Nephron progenitor cell (in vitro differentiated cells): ENCODE results near the gene LRRC32.
"Not testable (repeated sequence)": the region's sequence is repeated elsewhere in the genome, so short reads cannot be mapped to it uniquely, and the experiment has no call there.

ENCODE experiments used
- DNase-seq: peaks from one replicate; pipeline ENCODE4 v3.0.0; 2021
- H3K27ac Mint-ChIP-seq: 2 replicates; pipeline ENCODE4 v1.8.0; 2021; ENCODE audit warnings: mild to moderate bottlenecking, moderate library complexity, mixed read lengths
- H3K27me3 Mint-ChIP-seq: 2 replicates; pipeline ENCODE4 v1.8.0; 2021; ENCODE audit warnings: mild to moderate bottlenecking, low read depth, mixed read lengths; ENCODE audit not compliant: poor library complexity
- H3K36me3 Mint-ChIP-seq: 2 replicates; pipeline ENCODE4 v1.8.0; 2021; ENCODE audit warnings: low read depth, mixed read lengths
- H3K4me1 Mint-ChIP-seq: 2 replicates; pipeline ENCODE4 v1.8.0; 2021; ENCODE audit warnings: mixed read lengths
- H3K4me3 Mint-ChIP-seq: 2 replicates; pipeline ENCODE4 v1.8.0; 2021; ENCODE audit warnings: mild to moderate bottlenecking, moderate library complexity, mixed read lengths
- H3K9me3 Mint-ChIP-seq: 2 replicates; pipeline ENCODE4 v1.8.0; 2021; ENCODE audit warnings: mild to moderate bottlenecking, moderate library complexity, mixed read lengths
- CTCF ChIP-seq: fragments of 200-600 bp; sonication (generic); IDR thresholded peaks from 2 replicates; pipeline ENCODE4 v1.5.0; 2021; ENCODE audit warnings: antibody characterized with exemption

The LRRC32 gene

GRCh38 chr11:76623171-76623883 lies 47.2 kb downstream of the LRRC32 start:
- TF ChIP-seq CTCF: no peak
- Mint-ChIP-seq H3K4me1 (peaks cover 18% of the 10 kb centered on the region), H3K4me3 (no peak overlapping the region), H3K9me3 (peaks cover 12% of the 10 kb centered on the region), H3K27me3 (peaks cover 15% of the 10 kb centered on the region), H3K36me3 (no peaks in the 10 kb centered on the region), H3K27ac (no peak overlapping the region)
- no peak for DNase-seq

GRCh38 chr11:76622493-76623094 lies 48.0 kb downstream of the LRRC32 start:
- Mint-ChIP-seq H3K36me3 (no peaks in the 10 kb centered on the region), H3K27ac (no peak overlapping the region), H3K4me3 (no peak overlapping the region), H3K4me1 (peaks cover 18% of the 10 kb centered on the region), H3K27me3 (peaks cover 15% of the 10 kb centered on the region), H3K9me3 (peaks cover 19% of the 10 kb centered on the region)
- no peak for DNase-seq
- TF ChIP-seq CTCF: no peak

GRCh38 chr11:76621868-76622267 lies 48.7 kb downstream of the LRRC32 start:
- Mint-ChIP-seq H3K4me1 (peaks cover 18% of the 10 kb centered on the region), H3K9me3 (peaks cover 23% of the 10 kb centered on the region), H3K27ac (no peak overlapping the region), H3K4me3 (no peak overlapping the region), H3K27me3 (peaks cover 14% of the 10 kb centered on the region), H3K36me3 (no peaks in the 10 kb centered on the region)
- TF ChIP-seq CTCF: no peak
- no peak for DNase-seq

DNA sequence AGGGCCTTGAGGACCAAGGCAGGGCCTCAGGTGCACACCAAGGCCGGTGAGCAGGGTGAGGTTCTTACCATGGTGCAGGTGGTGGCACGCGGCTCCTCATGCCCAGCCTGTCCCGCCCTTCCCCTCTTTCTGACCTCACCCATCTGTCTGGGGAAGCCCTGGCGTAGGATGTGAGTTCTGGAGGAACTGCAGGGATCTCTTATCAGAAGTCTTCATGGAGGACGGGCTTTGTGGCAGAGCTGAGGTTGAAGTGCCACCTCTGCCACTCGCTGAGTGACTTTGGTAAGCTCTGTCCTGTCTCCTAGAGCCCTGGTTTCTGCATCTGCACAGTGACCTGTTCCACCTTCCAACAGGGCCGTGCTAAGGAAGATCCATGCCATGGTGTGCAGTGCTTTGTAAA lies 49.1 kb downstream of the LRRC32 start:
- TF ChIP-seq CTCF: no peak

GRCh38 chr11:76620489-76620888 lies 50.1 kb downstream of the LRRC32 start:
- H3K4me1 Mint-ChIP-seq: peaks cover 31% of the 10 kb centered on the region
- H3K9me3 Mint-ChIP-seq: peaks cover 20% of the 10 kb centered on the region
- no peak for TF ChIP-seq CTCF
- H3K36me3 Mint-ChIP-seq: no peaks in the 10 kb centered on the region
- DNase-seq: no peak
- peaks cover 12% of the 10 kb centered on the region for H3K27me3 Mint-ChIP-seq
- no peak overlapping the region for H3K4me3 Mint-ChIP-seq
- H3K27ac Mint-ChIP-seq: no peak overlapping the region

More for the DNA sequence above, 49.1 kb downstream of the LRRC32 start:
- no peaks in the 10 kb centered on the region for H3K36me3 Mint-ChIP-seq
- no peak overlapping the region for H3K4me3 Mint-ChIP-seq
- H3K4me1 Mint-ChIP-seq: peaks cover 21% of the 10 kb centered on the region
- peaks cover 23% of the 10 kb centered on the region for H3K9me3 Mint-ChIP-seq
- no peak for DNase-seq
- no peak overlapping the region for H3K27ac Mint-ChIP-seq
- peaks cover 12% of the 10 kb centered on the region for H3K27me3 Mint-ChIP-seq

DNA sequence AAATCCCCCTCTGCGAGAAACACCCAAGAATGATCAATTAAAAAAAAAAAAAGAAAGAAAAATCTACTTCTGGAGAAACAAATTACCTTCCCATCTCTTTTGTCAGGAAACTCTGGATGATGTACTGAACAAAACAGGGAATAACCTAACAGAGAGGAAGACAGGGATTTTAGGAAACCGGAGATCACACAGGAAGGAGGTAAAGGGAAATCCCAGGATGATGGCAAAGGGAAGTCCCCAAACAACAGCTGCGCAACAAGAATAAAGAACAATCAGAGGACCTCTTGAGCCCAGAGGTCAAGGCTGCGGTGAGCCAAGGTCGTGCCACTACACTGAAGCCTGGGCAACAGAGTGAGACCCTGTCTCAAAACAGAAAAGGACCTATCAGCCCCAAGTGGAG lies 50.7 kb downstream of the LRRC32 start:
- H3K9me3 Mint-ChIP-seq: peaks cover 19% of the 10 kb centered on the region
- H3K36me3 Mint-ChIP-seq, DNase-seq, H3K27me3 Mint-ChIP-seq, H3K27ac Mint-ChIP-seq, H3K4me3 Mint-ChIP-seq: not testable (repeated sequence)
- peaks cover 35% of the 10 kb centered on the region for H3K4me1 Mint-ChIP-seq
